Activated gamma-delta T cell (primary cell): ENCODE measurements around the gene SPECC1L.

Source experiments
- DNase-seq: peaks from one replicate; lab custom pipeline; 2025; lab: John Stamatoyannopoulos, UW

The SPECC1L gene

DNA sequence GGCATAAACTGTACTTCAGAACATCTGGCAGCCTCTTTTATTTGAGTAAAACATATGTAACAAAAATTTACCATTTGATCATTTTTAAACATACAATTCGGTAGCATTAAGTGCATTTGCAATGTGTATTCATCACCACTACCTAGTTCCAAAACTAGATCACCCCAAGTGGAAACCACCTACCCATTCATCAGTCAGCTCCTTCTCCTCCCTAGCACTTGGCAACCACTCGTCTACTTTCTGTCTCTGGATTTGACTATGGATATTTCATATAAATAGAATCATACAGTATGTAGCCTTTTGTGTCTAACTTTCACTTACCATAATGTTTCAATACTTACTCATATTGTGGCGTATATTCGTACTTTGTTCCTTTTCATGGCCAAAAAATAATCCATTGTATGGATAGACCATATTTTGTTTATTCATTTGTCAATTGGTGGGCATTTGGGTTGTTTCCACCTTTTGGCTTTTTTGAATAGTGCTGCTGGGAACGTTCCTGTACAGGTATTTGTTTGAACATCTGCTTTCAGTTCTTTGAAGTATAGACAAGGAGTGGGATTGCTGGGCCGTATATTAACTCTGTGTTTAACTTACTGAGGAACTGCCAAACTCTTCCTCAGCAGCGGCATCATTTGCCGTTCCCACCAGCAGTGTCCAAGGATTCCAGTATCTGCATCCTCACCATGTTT, 129.5 kb downstream of the SPECC1L start:
- DNase-seq, result no peak

DNA sequence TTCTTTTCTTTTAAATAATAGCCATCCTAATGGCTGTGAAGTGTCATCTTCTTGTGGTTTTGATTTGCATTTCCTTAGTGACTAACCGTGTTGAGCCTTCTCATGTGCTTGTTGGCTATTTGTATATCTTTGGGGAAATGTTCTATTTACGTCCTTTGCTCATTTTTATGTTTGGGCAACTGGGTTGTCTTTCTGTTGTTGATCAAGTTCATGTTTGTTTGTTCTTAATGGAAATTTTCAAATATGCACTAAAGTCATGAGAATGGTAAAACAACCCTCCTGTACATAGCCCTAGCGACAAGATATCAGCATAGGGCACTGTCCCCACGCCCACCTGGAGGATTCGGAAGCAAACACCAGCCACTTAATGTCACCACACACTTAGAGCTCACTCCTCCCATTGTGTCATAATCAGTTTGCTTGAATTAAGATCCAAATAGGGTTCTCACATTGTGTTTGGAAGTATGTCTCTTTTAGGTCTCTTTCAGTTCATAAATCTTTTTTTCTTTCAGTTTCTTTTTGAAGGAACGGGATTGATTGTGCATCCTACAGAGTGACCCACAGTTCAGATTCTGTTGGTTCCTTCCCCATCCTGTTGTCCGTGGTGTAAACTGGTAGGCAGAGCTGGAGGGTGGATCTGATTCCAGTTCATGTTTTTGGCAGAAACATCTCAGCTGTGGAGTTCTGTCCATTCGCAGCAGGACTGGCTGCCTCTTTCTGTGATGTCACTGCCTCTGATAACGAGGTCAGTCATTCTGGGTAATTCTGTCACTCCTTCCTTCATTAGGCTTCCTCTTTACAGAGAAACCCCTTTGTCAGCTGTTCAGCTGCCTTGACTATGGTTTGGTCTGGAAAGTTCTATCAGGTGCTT, 130.3 kb downstream of the SPECC1L start:
- no peak for DNase-seq

DNA sequence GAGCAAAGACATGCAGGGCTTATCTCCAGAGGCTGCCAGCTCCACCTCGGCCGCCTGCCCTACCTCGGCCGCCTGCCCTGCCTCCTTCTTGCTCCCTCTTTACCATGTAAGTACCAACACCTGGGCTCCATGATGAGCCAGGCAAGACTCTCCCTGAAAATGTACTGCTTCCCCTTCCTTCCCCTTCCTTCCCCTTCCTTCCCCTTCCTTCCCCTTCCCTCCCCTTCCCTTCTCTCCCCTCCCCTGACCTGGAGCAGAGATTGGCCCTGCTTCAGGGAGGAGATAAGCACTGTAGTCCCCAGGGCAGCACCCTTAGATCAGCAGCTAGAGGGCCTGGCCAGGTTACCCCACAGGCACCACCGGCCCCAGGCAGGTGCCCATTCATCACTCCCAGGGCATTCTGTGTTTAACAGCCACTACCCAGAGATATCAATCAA, 131.3 kb downstream of the SPECC1L start:
- DNase-seq, result no peak

GRCh38 chr22:24402460-24403192, 132.0 kb downstream of the SPECC1L start:
- DNase-seq, result no peak

GRCh38 chr22:24403346-24403745, 132.7 kb downstream of the SPECC1L start:
- DNase-seq, result no peak

DNA sequence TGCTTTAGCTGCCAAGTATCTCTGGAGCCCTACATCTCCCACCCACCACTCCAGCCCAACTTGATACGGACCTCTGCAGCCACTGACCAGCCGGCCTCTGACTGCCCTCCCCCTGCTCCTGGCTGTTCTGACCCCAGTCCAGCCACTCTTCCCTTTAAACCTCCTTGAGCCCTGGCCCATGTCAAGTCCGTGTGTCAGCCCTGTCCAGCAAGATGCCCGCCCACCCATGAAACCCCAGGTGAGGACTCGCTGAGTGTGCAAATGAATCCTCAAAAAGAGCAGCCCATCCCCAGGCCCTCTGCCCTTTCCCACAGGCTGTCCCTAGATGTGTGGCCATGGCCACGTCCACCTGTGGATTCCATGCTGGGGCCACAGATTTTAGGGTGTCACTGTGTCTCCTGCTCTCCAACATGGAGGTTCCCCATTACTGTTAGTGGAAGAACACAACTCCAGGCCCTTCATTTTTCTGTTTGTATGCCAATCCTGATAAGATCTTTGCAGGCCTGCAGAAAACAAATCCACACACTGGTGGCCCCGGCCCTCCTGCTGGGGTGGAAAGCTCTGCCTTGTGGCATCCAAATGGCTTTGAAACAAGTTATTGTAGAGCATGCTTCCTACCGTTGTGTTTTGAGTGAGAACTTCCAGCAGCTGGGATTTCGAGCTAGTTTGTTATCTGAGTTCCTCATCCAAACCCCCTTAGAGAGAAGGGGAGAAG, 134.1 kb downstream of the SPECC1L start:
- DNase-seq, result no peak

- DNase-seq, result no peak
Observed at GRCh38 chr22:24405631-24406321, 135.1 kb downstream of the SPECC1L start.

- no peak for DNase-seq
Observed at GRCh38 chr22:24406322-24407277, 136.0 kb downstream of the SPECC1L start.

DNA sequence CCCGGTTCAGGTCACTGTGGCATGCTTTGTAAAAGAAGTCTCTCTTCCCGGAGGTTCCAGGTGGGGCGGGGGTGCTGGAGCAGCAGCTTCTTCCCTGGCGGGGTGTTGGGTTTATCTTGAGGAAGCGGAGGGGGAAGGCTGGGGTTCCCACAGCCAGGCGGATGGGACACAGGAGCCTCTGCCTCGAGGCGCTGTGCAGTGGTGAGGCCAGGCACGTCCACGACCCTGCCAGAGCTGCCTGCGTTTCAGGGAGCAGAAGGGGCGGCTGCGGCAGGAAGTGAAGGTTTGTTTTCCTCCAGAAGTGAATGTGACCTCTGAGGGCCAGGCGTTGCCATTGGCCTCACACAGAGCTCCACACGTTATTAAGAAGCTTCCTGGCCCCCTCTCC, 136.6 kb downstream of the SPECC1L start:
- DNase-seq, result no peak

- DNase-seq, result no peak
Observed at GRCh38 chr22:24407884-24408283, 137.3 kb downstream of the SPECC1L start.

DNA sequence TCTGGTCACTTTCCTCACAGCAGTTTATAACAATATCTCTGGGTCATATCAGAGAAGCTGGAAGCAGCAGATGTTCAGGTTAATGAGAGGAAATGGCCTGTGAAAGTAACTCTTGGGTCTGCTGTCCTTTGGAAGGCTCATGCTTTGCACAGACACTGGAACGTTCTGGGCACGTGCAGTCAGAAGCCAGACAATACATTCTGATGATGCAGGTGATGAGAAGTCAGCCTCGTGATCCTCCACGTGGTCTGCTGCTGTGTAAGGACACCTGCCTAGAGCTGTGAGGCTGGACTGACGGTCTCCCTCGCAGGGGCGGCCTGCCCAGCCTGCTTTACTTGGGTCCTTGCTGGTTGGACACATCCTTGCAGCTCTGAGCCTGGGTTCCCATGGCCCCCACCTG, 138.0 kb downstream of the SPECC1L start:
- DNase-seq, result no peak

GRCh38 chr22:24409707-24410106, 139.1 kb downstream of the SPECC1L start:
- no peak for DNase-seq

DNA sequence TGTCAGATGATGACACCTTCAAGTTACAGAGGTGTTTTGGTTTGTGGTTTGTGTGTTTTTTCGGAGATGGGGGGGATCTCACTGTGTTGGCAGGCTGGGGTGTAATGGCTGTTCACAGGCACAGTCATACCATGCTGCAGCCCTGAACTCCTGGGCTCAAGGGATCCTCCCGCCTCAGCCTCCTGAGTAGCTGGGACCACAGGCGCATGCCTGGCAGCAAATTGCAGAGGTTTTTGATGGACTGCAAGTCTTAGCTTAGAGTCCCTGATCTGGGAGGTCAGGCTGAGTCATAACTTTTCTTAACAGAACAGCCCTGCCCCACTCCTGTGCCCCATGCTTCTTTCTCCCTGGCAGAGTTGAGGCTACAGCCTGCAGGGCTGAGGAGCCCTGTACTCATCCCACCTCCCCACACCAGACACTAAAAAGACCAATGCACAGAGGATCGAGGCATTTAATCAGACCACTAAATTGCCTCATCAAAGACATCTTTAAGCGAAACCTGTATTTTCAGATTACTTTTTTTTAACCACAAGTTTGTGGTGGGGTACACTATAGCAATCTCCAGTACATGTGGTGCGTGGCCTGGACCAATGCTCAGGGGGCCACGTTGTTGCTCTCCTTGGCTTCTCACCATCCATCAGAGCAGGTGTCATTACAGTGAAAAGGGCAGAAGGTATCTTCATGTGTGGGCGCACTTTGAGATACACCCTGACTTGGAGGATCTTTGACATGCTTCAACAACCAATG, 139.7 kb downstream of the SPECC1L start:
- DNase-seq, result no peak

DNA sequence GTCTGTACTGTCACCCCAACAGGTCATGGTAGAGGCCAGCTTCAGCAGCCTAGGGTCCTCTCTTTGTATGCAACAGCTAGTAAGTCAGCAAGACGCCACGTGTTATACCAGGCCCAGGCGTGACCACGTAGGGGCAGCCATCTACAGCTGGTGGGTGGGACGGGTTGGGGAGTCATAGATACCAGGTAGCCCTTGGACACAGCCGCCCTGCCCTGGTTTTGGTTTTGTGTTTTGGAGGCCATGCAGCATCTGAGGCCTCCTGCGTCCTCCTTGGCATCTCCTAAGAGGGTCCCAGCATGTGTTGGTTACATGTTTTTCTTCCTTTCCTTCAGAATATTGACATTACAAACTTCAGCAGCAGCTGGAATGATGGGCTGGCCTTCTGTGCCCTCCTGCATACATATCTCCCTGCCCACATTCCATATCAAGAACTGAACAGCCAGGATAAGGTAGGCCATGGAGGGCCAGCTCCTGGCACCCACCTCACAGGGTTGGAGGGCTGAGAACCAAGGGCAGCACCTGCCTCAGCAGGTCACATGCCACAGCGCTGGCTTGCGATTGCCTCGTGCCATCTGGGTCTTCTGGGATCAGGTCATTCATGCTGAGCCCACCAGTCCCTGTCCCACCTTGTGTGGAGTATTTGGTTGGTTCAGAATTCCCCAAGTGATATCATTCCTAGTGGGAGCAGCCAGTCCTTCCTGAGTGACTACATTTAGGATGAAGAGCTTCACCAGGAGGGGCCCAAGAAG, 140.8 kb downstream of the SPECC1L start:
- DNase-seq, result no peak

DNA sequence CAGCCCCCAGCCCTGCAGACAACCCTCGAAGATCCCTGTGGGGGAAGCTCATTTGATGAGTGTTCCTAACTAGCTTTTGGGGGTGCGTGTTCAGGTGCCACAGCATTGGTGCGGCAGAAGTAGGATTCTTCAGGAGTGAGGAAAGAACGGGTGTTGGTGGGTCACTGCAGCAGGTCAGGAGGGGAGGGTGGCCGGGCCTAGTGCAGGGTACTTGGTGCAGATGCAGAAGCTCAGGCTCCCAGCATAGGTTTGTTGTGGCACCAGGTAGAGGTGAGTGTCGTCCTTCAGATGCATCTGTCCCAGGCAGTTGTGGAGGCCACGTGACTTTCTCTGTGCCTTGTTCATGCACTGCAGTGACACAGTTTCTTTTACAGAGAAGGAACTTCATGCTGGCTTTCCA, 141.6 kb downstream of the SPECC1L start:
- no peak for DNase-seq

DNA sequence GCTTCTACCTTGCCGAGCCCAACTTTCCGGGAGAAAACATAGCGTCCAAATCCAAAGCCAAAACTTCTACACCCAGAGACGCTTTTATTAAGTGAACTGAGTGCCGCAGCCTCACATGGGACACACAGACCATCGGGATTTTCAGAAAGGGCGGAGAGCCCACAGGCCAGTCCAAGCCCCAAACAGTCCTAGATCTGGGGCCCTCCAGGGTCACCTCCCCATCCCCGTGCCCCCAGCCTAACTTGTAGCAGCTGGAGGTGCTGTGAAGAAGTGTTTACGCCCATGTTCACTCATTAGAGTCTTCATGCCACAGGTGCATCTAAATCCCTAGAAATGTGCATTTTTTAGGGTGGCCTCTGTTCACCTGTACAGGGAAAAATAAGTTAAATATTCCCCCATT, 142.6 kb downstream of the SPECC1L start:
- no peak for DNase-seq

DNA sequence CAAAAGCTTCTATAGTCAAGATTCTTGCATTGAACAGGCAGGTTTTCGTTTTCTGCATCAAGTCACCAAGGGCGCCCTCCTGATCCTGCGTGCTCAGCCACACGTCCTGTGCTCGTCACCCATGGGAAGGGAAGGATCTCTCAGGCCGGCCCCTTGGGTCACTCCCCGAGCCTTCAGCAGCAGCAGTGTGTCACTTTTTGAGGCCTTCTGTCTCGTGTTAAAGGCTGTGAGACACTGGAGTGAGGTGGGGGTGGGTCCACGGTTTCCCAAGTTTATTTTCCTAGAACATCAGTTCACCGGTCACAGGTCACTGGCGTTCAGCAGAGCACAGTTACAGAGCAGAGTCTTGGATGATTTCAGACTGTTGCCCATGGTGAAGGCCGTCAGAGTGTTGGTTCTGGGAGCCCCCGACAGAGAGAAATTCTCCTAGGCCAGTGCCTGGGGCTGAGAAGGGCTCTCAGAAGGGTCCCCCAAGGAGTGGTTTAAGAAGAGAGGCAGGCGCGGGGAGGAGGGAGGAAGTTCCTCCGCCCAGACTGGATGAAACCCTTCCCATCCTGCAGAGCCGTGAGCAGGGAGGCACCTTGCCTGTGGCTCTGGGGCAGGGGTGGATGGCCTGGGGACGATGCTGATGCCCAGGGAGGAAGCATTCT, 143.2 kb downstream of the SPECC1L start:
- no peak for DNase-seq

DNA sequence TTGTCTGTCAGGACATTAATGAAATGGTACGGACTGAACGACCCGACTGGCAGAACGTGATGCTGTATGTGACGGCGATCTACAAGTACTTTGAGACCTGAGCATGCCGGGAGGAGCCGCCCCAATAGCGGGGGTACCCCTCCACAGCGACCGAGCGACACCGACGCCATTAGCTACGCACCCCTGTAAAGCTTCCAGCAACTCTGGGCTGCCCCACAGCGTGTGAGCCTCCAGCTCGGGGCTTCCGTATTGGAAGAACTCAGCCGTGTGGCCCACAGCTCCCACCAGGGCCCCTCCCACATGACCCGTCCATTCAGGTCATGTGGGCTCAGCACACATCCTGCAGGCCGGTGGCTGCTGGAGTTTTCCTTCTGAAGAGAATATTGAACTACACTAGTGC, 143.9 kb downstream of the SPECC1L start:
- no peak for DNase-seq
